Calu3 (cell line): ENCODE results near the gene PSMB1. TPM values are rescaled to one million over a fixed set of nuclear protein-coding genes. Genes with fewer than 3 reads are reported as not detected.
"Not testable (repeated sequence)": the region's sequence is repeated elsewhere in the genome, so short reads cannot be mapped to it uniquely, and the experiment has no call there.

Experiments used
- BruUV-seq: library from RNA; stranded (reverse); fragments of 400-500 nt; replicated peaks from 2 replicates; lab custom pipeline; 2021; lab: Mats Ljungman, UMichigan
- CTCF ChIA-PET: fragments of 300-600 bp; sonication (Branson Sonifier 250); formaldehyde crosslinking; loops from one replicate; lab custom pipeline; 2022; ENCODE audit warnings: antibody characterized with exemption; lab: Charles Lee
- DNase-seq: peaks from one replicate; pipeline ENCODE4 v3.0.0; 2022
- H3K27ac Mint-ChIP-seq: one replicate; pipeline ENCODE4 v1.8.0; 2022; ENCODE audit warnings: mixed read lengths; ENCODE audit not compliant: unreplicated experiment
- H3K27me3 Mint-ChIP-seq: one replicate; pipeline ENCODE4 v1.8.0; 2022; ENCODE audit warnings: mixed read lengths; ENCODE audit not compliant: unreplicated experiment
- H3K36me3 Mint-ChIP-seq: one replicate; pipeline ENCODE4 v1.8.0; 2022; ENCODE audit warnings: mild to moderate bottlenecking, moderate library complexity, mixed read lengths; ENCODE audit not compliant: insufficient read depth, unreplicated experiment
- H3K4me1 Mint-ChIP-seq: one replicate; pipeline ENCODE4 v1.8.0; 2022; ENCODE audit warnings: mild to moderate bottlenecking, low read depth, mixed read lengths; ENCODE audit not compliant: unreplicated experiment
- H3K4me3 Mint-ChIP-seq: one replicate; pipeline ENCODE4 v1.8.0; 2022; ENCODE audit warnings: mild to moderate bottlenecking, low read depth, moderate library complexity, mixed read lengths; ENCODE audit not compliant: unreplicated experiment
- H3K9me3 Mint-ChIP-seq: one replicate; pipeline ENCODE4 v1.8.0; 2022; ENCODE audit warnings: low read depth, mixed read lengths; ENCODE audit not compliant: unreplicated experiment
- intact Hi-C: fragments of 100-400 bp; cut with micrococcal nuclease; formaldehyde crosslinking; loops from one replicate; pipeline ENCODE4 v1.10.0; 2022; ENCODE audit not compliant: unreplicated experiment
- total RNA-seq: library from RNA; stranded (reverse); gene quantifications from 2 replicates; pipeline ENCODE4 v1.2.3, GENCODE V29; 2022
- TF ChIP-seq, protein P1 (sequence below): fragments of 200-600 bp; IDR thresholded peaks from one replicate; pipeline ENCODE4 v1.8.0; 2022; ENCODE audit warnings: antibody characterized with exemption; ENCODE audit not compliant: unreplicated experiment

Gene PSMB1
- total RNA-seq, 1 experiment from 2014 or later: 156 TPM

DNA sequence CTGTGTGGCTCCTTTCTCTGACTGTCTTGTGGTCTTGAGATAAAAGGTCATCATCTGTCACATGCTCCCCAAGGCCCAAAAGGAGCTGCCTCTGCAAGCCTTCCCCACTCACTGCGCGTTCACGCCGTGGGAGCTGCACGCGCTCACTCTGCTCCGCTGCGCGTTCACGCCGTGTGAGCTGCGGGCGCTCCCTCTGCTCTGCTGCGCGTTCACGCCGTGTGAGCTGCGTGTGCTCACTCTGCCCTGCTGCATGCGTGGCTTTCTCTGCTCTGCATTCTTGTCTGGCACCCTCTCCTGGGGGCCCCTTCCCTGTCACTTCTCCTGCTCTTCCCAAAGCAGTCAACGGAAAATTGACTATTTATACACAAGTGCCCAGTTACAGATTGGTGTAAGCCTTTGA is 42.5 kb downstream of the PSMB1 start:
- H3K27ac Mint-ChIP-seq: no peak overlapping the region
- no peak for DNase-seq
- intact Hi-C loops: no loop called here
- no peak overlapping the region for H3K4me3 Mint-ChIP-seq
- CTCF ChIA-PET: no interaction called here
- TF ChIP-seq, protein P1, sequence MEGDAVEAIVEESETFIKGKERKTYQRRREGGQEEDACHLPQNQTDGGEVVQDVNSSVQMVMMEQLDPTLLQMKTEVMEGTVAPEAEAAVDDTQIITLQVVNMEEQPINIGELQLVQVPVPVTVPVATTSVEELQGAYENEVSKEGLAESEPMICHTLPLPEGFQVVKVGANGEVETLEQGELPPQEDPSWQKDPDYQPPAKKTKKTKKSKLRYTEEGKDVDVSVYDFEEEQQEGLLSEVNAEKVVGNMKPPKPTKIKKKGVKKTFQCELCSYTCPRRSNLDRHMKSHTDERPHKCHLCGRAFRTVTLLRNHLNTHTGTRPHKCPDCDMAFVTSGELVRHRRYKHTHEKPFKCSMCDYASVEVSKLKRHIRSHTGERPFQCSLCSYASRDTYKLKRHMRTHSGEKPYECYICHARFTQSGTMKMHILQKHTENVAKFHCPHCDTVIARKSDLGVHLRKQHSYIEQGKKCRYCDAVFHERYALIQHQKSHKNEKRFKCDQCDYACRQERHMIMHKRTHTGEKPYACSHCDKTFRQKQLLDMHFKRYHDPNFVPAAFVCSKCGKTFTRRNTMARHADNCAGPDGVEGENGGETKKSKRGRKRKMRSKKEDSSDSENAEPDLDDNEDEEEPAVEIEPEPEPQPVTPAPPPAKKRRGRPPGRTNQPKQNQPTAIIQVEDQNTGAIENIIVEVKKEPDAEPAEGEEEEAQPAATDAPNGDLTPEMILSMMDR: no peak
- H3K27me3 Mint-ChIP-seq: peaks cover 12% of the 10 kb centered on the region
- BruUV-seq: no TSS peak
- H3K9me3 Mint-ChIP-seq: no peaks in the 10 kb centered on the region
- H3K36me3 Mint-ChIP-seq: no peaks in the 10 kb centered on the region
- H3K4me1 Mint-ChIP-seq: no peaks in the 10 kb centered on the region

DNA sequence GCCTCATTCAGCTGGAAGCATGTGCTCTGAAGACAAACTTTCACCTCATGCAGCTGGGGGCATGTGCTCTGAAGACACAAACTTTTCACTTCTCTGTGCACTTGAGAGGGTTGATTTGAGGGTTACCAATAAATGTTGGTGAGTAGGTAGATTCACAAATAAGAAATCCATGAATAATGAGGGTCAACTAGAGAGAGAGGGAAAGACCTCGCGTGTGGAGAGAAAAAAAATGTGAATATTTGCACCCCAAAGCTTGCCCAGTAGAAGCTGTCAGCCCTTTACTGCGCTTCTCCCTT is 43.4 kb downstream of the PSMB1 start:
- peaks cover 12% of the 10 kb centered on the region for H3K27me3 Mint-ChIP-seq
- no peak for DNase-seq
- H3K4me3 Mint-ChIP-seq: no peak overlapping the region
- intact Hi-C loops: no loop called here
- no peaks in the 10 kb centered on the region for H3K36me3 Mint-ChIP-seq
- H3K9me3 Mint-ChIP-seq: no peaks in the 10 kb centered on the region
- no peaks in the 10 kb centered on the region for H3K4me1 Mint-ChIP-seq
- TF ChIP-seq, protein P1: no peak
- no peak overlapping the region for H3K27ac Mint-ChIP-seq
- CTCF ChIA-PET: no interaction called here
- BruUV-seq: no TSS peak

DNA sequence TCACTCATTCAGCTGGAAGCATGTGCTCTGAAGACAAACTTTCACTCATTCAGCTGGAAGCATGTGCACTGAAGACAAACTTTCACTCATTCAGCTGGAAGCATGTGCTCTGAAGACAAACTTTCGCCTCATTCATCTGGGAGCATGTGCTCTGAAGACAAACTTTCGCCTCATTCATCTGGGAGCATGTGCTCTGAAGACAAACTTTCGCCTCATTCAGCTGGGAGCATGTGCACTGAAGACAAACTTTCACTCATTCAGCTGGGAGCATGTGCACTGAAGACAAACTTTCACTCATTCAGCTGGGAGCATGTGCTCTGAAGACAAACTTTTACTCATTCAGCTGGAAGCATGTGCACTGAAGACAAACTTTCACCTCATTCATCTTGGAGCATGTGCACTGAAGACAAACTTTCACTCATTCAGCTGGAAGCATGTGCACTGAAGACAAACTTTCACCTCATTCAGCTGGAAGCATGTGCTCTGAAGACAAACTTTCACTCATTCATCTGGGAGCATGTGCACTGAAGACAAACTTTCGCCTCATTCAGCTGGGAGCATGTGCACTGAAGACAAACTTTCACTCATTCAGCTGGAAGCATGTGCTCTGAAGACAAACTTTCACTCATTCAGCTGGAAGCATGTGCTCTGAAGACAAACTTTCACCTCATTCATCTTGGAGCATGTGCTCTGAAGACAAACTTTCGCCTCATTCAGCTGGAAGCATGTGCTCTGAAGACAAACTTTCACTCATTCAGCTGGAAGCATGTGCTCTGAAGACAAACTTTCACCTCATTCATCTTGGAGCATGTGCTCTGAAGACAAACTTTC is 44.0 kb downstream of the PSMB1 start:
- H3K4me3 Mint-ChIP-seq, CTCF ChIA-PET, H3K9me3 Mint-ChIP-seq, intact Hi-C loops, H3K4me1 Mint-ChIP-seq, BruUV-seq, DNase-seq, H3K27ac Mint-ChIP-seq, H3K36me3 Mint-ChIP-seq: not testable (repeated sequence)
- H3K27me3 Mint-ChIP-seq: peaks cover 12% of the 10 kb centered on the region

DNA sequence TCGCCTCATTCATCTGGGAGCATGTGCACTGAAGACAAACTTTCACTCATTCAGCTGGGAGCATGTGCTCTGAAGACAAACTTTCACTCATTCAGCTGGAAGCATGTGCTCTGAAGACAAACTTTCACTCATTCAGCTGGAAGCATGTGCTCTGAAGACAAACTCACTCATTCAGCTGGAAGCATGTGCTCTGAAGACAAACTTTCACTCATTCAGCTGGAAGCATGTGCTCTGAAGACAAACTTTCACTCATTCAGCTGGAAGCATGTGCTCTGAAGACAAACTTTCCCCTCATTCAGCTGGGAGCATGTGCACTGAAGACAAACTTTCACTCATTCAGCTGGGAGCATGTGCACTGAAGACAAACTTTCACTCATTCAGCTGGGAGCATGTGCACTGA is 44.8 kb downstream of the PSMB1 start:
- not testable (repeated sequence) for BruUV-seq

DNA sequence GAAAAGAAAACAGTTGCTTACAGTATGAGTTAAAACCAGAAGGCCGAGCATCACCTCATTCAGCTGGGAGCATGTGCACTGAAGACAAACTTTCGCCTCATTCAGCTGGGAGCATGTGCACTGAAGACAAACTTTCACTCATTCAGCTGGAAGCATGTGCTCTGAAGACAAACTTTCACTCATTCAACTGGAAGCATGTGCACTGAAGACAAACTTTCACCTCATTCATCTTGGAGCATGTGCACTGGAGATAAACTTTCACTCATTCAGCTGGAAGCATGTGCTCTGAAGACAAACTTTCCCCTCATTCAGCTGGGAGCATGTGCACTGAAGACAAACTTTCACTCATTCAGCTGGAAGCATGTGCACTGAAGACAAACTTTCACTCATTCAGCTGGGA is 45.4 kb downstream of the PSMB1 start:
- BruUV-seq, H3K4me1 Mint-ChIP-seq, CTCF ChIA-PET, DNase-seq, H3K9me3 Mint-ChIP-seq, H3K36me3 Mint-ChIP-seq, intact Hi-C loops, H3K4me3 Mint-ChIP-seq, H3K27ac Mint-ChIP-seq: not testable (repeated sequence)
- H3K27me3 Mint-ChIP-seq: peaks cover 21% of the 10 kb centered on the region

More for the DNA sequence above, 44.8 kb downstream of the PSMB1 start:
- H3K27ac Mint-ChIP-seq, H3K4me1 Mint-ChIP-seq, DNase-seq, intact Hi-C loops, H3K4me3 Mint-ChIP-seq, CTCF ChIA-PET, H3K36me3 Mint-ChIP-seq, H3K9me3 Mint-ChIP-seq: not testable (repeated sequence)
- peaks cover 18% of the 10 kb centered on the region for H3K27me3 Mint-ChIP-seq

DNA sequence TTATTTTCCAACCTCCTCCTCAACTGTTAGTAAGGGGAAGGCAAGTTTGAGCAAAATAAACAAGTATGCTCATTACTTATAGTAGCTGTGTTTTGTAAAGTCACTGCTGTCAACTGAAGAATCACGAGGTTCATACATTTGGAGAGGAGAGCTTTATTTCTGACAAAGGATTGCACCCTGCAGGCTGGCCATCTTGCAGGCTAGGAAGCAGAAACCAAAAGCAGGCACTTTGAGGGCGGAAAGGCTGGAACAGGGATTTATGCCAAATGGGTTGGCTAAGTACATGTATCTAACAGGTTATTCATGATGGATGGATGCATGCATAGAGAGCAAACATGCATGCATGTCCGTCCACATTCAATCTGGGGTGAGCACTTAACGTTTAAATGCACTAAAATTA is 46.7 kb downstream of the PSMB1 start:
- DNase-seq: no peak
- Mint-ChIP-seq H3K4me1 (no peaks in the 10 kb centered on the region), H3K9me3 (no peaks in the 10 kb centered on the region), H3K27ac (no peak overlapping the region), H3K36me3 (no peaks in the 10 kb centered on the region), H3K27me3 (peaks cover 24% of the 10 kb centered on the region), H3K4me3 (no peak overlapping the region)
- intact Hi-C loops: no loop called here
- TF ChIP-seq, protein P1: no peak
- CTCF ChIA-PET: no interaction called here
- no TSS peak for BruUV-seq
